GM18868 (cell line): ENCODE results near the gene STK26.
"Not testable (repeated sequence)": the region's sequence is repeated elsewhere in the genome, so short reads cannot be mapped to it uniquely, and the experiment has no call there.

Experiments
- ATAC-seq: cut with Tn5 transposase; IDR thresholded peaks from one replicate; pipeline ENCODE4 v1.9.1; 2021; ENCODE audit warnings: mild to moderate bottlenecking, moderate library complexity; ENCODE audit not compliant: unreplicated experiment

STK26 gene

DNA sequence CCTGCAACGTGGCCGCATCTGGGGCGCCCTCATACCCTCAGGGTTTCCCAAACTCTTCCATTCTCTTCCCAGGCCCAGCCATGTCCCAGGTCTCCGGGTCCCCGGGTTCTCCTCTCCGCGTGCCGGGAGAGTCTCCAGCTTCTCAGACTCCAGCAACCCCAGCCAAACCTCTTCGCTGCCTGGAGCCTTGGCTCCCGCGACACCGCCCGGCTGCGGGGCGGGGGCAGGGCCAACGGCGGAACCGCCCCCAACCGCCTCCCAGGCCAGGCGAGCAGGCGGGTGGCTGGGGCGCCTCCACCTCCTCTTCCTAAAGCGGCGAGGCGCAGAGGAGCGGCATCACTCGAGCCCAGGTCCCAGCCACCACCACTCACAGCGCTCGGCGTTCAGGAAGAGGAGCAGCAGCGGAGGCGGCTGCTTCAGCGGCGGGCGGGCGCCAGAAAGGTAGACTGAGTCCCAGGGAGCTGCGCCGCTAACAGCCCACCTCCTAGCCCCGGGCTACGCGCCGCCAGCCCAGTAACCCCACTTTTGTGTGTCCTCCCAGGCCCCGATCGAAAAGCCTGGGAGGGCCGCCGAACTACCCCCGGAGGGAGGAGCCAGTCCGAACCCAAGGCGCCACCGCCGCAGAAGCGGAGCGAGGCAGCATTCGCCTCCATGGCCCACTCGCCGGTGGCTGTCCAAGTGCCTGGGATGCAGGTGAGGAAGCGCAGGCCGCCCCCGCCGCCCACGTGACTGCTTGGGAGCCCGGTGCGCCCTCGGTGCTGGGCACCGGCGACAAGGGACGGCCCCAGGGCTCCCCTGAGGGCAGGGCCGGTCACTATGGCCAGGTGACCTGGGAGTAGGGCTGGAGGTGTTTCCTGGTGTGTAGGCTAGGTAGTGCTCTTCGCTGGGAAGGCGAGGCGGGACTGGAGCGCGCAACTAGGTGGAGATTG is at the start of gene STK26:
TSS of gene STK26 (plus strand) at position 336 of the 929 bp plus-strand sequence. CDS start at position 652, 316 bp downstream.
- peak; percentile 81 for ATAC-seq

DNA sequence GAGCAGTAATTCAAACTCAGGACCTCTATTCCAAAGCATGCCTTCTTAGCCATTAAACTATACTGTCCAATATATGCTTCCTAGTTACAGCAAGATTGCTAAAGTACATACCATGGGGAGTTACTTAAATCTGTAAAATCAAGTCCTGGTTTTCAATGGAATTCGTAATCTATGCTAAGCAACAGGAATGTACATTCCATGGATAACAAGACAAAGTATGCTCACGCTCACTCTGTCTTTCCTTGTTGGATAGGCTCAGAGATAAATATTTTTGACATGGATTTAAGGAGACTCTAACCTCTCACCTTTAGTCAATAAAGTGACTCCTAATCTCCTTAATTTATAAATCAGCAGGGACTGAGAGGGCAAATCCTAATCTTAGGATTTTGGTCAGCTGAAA is 47.3 kb upstream of the STK26 start:
- ATAC-seq, result no peak

DNA sequence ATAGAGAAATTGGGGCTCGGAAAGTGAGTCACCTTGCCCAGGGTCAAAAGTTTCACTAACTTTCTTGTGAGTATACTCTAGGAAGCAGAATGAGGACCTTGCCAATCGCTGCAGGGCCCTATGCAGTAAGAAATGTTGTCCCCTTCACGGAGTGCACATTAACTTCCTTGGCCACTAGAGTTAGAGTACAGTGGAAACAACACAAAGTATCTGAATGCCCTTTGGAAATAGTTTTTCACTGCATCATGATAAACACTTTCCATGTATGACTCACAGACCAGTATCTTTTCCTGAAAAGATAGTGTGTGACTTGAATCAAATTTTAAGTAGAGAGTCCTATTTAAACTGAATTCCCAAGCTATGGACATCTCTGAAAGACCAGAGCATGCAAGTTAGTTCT is 45.5 kb upstream of the STK26 start:
- no peak for ATAC-seq

DNA sequence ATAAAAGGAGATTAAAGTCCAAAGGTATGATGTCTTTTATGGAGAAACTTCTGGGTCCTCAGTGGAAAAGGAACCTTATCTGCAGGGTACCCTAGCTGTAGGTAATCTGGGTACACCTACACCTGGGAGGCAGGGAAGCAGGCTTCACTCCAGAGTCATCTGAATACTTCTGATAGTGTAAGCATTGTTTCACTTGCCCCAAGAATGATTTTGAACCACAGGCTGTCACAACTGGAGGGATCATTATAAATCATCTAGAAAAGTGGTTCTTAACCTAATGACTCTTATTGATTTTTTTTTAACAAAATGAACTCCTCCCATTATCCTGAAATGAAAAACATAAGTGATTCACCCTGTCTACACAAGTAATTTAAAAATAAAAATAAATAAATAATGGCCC is 44.0 kb upstream of the STK26 start:
- ATAC-seq, result no peak

DNA sequence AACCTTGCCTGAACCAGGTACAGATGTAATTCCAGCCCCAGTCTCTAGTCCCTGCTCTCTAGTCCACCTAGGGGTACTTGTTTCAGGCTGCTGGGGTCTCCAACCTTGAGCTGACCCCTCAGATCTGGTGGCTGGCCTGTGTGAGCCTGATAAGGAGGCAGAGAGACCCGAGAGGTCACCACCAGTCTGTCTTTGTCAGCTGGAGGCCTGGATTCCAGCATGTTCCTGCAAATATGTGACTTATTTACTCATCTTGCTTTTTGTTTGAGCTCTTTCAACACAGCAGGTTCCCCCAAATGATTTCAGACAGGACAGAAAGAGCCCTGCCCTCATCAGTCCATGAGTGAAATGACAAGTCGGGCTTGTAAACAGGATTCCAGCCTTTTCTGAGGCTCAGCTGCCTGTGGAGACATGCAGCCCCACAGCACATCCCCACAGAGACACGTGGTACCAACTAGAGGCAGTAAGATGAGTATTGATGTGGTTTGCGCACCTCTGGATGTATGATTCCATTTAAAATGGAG is 37.5 kb upstream of the STK26 start:
- no peak for ATAC-seq

DNA sequence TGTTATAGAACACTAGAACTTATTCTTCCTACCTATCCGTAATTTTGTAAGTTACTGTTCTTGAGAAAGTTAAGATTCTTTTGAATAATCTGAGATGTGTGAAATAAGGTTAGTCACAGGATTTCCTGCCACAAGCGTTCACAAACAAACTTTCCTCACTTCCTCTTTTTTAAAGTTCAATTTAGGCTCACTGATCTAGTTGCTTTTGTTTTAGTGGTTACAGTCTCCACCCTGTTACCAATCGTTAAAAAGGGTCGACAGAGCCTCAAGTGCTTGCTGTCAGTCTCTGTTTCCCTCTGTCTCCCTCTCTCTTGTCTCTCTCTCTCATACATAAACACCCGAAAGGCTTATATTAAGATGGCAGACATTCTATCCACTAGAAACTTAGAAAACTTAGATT is 35.9 kb upstream of the STK26 start:
- peak; percentile 99 for ATAC-seq

DNA sequence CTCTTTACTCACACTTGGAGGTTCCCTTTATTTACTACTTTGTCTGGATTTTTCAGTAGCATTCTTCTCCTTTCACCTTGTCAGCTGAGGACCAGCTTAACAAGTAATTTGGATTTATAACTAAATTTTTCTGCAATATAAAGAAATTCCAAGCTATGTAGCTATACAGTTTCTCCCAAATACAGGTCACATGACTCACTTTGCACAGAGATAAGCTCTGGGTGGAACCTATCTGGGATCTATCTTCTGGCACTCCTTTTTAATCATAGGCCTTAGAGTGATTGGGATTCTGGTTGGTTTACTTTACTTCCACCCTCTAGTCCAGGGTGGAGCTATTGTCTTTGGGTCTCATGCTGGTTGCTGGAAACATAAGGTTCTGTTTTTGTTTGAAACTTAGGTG is 34.9 kb upstream of the STK26 start:
- ATAC-seq, result no peak

DNA sequence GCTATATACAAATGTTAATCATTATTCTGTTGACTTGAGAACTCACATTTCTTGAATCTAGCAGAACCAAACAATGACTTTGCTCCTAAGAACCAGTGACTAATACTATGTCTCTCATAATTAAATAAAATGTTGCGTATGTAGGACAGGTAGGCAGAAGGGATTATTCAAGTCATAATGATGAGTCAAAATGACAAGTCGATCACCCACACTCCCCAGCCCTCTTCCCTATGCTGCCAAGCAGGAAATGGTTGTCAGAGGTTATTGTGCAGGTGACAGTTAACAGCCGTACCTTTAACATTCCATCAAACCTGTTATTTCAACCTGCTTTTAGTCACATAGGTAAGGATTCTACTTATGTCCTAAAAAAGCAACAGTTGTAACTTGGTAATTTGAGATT is 22.0 kb upstream of the STK26 start:
- no peak for ATAC-seq

DNA sequence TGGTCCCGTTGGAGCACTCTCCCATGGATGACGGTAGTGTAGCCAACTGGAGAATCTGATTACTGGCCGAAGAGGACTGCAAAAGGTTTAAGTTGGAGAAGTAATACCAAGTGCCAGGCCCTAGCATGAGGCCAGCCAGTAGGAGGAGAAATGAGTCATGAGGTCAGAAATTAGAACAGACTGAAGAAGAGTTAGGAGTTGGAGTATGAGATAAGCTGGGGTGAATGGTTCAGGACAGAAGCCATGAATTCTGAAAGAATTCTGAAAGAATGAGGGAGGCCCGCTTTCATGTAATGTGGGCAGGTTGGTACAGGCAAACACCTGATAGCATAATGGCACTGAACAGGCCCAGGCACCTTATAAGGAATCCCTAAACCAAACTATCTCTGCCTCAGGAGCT is 18.4 kb upstream of the STK26 start:
- no peak for ATAC-seq

DNA sequence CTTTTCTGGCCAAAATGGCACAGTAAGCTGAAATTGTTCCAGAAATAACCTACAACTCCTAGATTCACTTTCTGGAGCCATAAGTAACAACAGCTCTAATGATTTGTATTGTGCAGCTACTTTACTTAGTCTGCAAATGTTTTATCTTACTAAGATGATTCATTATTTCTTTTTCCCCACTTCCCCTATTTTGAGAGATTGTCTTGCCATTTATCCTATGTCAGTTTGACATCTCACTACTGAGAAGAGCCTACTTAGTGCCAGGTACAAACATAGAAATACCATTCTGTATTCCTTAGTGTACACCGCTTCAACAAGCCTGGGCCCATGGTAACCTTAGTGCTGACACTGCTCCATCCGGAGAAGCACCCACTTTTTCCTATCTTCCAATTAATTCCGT is 13.8 kb upstream of the STK26 start:
- no peak for ATAC-seq

DNA sequence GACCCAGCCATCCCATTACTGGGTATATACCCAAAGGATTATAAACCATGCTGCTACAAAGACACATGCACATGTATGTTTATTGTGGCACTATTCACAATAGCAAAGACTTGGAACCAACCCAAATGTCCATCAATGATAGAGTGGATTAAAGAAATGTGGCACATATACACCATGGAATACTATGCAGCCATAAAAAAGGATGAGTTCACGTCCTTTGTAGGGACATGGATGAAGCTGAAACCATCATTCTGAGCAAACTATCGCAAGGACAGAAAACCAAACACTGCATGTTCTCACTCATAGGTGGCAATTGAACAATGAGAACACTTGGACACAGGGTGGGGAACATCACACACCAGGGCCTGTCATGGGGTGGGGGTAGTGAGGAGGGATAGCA is 12.9 kb upstream of the STK26 start:
- ATAC-seq, result not testable (repeated sequence)

DNA sequence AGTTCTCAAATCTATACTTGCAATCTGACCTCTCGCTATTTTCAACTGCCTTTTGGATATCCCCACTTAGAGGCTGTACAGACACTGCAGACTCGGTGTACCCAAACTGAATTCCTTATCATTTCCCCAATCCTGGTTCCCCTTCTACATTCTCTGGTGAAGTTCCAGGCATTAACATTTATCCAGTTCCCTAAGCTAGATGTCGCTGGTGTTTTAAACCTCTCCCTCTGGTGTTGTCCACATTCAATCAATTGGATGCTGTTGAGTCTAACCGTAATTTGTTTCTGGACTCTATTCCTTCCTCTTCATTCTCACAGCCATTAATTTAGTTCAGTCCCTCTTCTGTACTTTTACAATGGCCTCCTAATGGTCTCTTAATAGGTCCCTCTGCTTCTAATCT is 7.2 kb upstream of the STK26 start:
- ATAC-seq, result no peak

DNA sequence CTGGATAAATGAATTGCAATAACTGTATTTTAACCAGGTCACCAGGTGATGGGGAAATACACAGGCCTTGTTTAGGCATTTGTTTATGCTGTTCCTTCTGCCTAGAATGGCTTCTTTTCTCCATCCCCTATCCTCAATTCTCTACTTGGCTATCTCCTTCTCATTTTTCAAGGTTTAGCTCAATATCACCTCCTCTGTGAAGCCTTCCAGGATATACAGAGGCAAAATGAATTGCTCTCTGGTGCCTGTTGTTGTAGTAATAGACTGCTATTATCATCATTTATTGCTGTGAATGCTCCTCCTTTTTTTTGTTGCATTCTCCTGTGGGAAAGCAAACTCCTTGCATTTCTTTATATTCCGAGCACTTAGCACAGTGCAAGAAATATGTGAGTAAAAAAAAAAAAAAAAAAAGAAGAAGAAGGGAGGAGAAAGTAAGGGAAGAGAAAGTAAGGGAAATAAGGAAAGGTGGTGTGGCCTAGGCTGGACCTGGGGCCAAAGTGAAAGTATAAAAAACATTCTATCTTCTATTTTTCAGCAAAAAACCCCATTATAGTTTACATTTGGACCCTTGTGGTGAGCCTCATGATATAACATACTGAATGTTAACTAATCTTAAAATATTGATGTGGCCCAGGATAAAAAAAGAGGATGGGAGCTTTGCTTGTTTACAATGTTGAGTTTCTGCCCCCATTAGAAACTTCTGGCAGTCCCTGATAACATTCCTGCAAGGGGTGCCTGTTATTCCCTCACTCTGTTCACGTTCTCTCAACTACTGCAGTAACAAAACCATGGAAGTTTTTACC is 6.3 kb upstream of the STK26 start:
- ATAC-seq, result no peak

DNA sequence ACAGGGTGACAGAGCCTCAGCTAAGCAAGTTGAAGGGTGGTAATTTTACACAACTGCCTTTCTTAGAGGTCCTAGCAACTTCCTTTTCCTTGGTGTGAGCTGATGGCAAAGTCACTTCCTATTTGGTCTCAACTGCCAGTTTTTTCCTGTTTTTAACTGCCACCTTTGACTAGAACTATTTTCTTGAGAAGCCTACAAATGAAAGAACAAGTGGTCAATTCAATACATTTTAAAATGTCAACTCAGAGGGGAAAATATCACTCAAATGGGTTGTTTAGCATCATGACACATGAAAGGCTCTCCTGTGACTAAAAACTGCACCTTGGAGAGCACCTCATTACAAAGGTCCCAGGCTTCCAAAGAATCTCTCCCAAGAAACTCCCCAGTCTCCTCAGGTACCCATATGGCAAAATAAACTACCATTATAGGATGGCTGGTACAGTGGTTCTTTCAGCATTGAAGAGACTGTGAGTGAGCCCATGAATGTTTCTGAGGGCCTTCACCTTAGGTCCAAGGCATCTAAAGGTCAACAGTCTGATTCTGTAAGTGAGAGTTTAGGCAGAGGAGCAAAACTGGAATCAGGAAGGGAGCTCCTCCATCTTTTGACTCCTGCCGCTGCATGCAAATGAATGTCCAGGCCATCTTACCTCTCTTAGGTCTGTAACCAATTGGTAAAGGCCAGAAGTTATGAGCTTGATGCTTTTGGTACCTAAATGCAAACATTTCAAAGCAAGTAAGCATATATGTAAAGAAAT is 5.5 kb upstream of the STK26 start:
- no peak for ATAC-seq

DNA sequence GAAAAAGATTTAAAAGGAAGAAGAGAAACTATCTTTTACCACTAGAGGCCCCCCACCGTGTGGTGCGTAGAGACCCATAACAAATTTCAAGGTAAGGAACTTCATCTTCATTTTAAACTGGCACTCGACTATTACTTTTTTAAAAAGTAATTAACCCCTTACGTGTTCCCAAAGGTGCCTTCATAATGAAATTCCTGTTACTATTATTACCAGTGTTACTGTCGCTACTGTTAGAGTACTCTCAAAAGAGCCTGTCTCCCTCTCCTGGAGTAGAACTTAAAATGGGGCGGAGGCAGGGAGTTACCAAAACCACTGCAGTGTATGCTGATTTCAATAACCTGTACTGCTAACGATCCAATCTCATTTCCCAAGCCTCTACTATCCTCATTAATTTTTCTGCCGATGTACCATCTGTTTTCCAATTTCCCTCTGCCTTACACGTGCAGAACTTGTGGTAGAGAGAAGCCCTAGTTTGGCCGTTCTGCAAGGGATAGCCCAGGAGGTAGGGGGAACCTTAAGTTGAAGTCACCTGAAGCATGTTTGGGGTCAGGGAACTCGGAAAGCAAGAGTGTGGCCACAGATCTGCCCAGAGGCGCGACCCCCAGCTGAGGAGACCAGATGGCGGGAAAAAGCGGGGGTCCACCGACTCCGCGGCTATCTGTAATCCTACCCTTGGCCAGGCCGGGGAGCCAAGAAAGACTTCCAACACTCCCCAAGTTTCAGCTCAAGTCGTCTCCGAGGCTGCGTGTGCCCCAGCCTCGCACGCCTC is 720 bp upstream of the STK26 start:
- peak; percentile 23 for ATAC-seq

DNA sequence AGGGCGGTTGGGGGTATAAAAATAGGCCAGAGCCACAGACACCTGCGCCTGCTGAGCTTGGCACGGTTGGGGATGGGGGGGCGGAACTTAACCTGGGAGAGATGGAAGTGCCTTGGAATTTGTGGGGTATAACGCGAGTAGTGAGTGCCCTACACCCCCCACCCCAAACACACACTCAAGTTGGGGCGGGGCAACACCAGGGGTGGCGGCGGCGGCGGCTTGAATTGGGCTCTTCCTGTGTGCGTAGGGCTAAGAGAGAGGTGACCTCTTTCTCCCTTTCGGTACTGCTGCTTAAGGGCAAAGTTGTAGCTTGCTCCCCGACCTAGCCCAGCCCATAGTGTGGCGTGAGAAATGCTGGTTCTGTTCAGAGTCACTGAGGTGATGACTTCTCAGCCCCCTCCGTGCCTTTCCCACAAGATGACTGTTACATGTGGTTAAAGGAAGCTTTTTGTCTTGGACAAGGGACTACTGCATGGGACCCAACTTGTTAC is 839 bp downstream of the STK26 start:
- ATAC-seq, result peak; percentile 43

DNA sequence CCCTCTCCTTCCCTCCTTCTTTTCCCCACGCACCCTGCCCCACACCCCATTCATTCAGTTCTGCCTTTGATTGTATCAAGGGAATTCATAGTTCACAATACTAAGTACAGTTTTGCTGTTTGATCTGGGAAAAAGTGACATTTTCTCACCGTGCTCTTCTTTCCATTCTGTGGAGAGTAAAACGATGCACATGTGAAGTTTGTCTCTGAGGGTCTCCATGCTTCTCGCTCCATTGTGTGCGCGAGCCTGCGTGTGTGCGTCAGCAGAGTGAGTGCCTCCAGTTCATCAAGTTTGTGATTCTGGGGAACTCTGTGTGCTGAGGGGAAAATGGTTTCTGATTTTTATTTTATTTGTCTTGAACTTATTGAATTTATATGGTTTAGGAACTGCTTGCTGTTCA is 1.9 kb downstream of the STK26 start:
- ATAC-seq, result peak; percentile 18

DNA sequence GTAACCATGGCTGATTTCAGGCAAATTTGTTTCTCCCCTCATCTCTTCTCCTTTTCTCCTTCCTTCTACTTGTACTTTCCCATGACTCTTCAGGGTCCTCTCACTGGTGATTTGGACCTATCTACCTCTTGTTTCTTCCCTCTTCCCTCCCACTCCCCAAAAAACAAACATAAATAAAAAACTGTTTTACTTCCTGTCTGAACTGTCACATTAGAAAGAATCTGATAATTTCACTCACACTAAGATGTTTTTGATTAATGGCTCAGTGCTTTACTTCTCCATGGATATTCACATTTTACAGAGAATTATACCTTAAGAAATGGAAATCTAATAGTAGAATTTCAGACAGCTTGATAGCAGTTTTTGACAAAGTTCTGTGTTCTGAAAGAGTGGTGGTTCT is 7.2 kb downstream of the STK26 start:
- no peak for ATAC-seq

DNA sequence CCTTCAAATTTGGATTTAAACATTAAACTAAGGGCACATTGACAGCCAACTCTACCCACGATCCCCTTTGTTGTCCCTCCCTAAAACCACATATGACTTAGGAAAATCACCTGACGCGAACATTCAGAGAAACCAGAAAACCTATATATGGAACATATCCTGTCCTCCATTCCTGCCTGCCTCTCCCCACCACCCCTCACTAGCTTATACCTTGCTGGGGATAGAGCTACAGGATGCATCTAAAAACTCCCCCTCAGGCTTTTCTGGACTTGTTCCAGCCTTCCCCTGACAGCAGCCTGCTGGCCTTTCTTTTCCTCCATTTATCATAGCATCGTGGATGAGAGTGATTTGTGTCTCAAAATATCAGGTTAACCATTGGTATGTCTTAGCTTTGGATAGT is 8.8 kb downstream of the STK26 start:
- ATAC-seq, result no peak

DNA sequence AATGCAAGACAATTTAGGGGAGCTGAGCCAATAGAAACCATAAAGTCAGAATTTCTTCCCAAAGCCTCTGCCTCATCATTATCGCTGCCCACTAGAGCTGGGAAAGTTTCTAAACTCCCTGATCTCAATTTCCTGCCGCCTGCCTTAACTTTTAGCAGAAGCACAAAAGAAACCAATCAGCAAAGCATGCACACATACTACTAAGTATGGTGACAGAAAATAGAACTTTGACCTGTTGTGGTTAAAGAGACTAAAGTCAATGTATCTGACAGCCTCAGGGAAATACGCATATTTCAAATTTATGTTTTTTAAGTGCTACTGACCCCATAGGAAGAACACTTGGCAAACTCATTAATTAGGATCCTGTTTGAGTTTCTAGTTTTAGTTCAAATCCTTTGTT is 10.1 kb downstream of the STK26 start:
- peak; percentile 82 for ATAC-seq
